WTC11 (cell line): ENCODE results near the gene PHB1.

Experiments used
- CBFB ChIP-seq: sonication (generic); formaldehyde crosslinking; IDR thresholded peaks from 2 replicates; pipeline ENCODE4 v1.8.1; 2022; ENCODE audit warnings: mild to moderate bottlenecking, low read depth, missing genetic modification reagents
- CREB1 ChIP-seq: sonication (generic); formaldehyde crosslinking; IDR thresholded peaks from 2 replicates; pipeline ENCODE4 v1.8.0; 2023; ENCODE audit warnings: mild to moderate bottlenecking, missing genetic modification reagents
- FOXP1 ChIP-seq: sonication (generic); formaldehyde crosslinking; IDR thresholded peaks from 2 replicates; pipeline ENCODE4 v1.8.0; 2022; ENCODE audit warnings: missing genetic modification reagents, mild to moderate bottlenecking, moderate library complexity, borderline replicate concordance
- KAT7 ChIP-seq: sonication (generic); formaldehyde crosslinking; IDR thresholded peaks from 2 replicates; pipeline ENCODE4 v1.8.1; 2023; ENCODE audit warnings: missing genetic modification reagents, mild to moderate bottlenecking, borderline replicate concordance
- NFE2L1 ChIP-seq: sonication (generic); formaldehyde crosslinking; IDR thresholded peaks from 2 replicates; pipeline ENCODE4 v1.8.1; 2023; ENCODE audit warnings: missing genetic modification reagents
- NR2C2 ChIP-seq: sonication (generic); formaldehyde crosslinking; IDR thresholded peaks from 2 replicates; pipeline ENCODE4 v1.8.0; 2022; ENCODE audit warnings: mild to moderate bottlenecking, missing genetic modification reagents
- ZNF138 ChIP-seq: sonication (generic); formaldehyde crosslinking; conservative IDR thresholded peaks from 2 replicates; pipeline ENCODE4 v1.8.1; 2022; ENCODE audit warnings: mild to moderate bottlenecking, moderate library complexity, missing genetic modification reagents
- TF ChIP-seq, protein P1 (sequence below): fragments of 200-600 bp; IDR thresholded peaks from 2 replicates; pipeline ENCODE4 v1.8.0; 2022; ENCODE audit warnings: antibody characterized with exemption
- TF ChIP-seq, protein P2 (sequence below): sonication (generic); formaldehyde crosslinking; IDR thresholded peaks from 2 replicates; pipeline ENCODE4 v1.8.1; 2023; ENCODE audit warnings: mild to moderate bottlenecking, missing genetic modification reagents, moderate library complexity
- TF ChIP-seq, protein P3 (sequence below): sonication (generic); formaldehyde crosslinking; IDR thresholded peaks from 2 replicates; pipeline ENCODE4 v1.8.1; 2023; ENCODE audit warnings: mild to moderate bottlenecking, missing genetic modification reagents, borderline replicate concordance
- TF ChIP-seq, protein P4 (sequence below): sonication (generic); formaldehyde crosslinking; IDR thresholded peaks from 2 replicates; pipeline ENCODE4 v1.8.0; 2022; ENCODE audit warnings: mild to moderate bottlenecking, missing genetic modification reagents
- TF ChIP-seq, protein P5 (sequence below): sonication (generic); formaldehyde crosslinking; IDR thresholded peaks from 2 replicates; pipeline ENCODE4 v1.8.1; 2023; ENCODE audit warnings: mild to moderate bottlenecking, missing genetic modification reagents
- TF ChIP-seq, protein P6 (sequence below): fragments of 250-450 bp; sonication (Bioruptor Pico); IDR thresholded peaks from 2 replicates; pipeline ENCODE4 v1.9.0; 2021; ENCODE audit warnings: mild to moderate bottlenecking, borderline replicate concordance
- TF ChIP-seq, protein P7 (sequence below): fragments of 250-450 bp; sonication (Bioruptor Pico); IDR thresholded peaks from 2 replicates; pipeline ENCODE4 v1.9.0; 2021; ENCODE audit warnings: moderate library complexity, mild to moderate bottlenecking, inconsistent platforms, borderline replicate concordance

DNA sequence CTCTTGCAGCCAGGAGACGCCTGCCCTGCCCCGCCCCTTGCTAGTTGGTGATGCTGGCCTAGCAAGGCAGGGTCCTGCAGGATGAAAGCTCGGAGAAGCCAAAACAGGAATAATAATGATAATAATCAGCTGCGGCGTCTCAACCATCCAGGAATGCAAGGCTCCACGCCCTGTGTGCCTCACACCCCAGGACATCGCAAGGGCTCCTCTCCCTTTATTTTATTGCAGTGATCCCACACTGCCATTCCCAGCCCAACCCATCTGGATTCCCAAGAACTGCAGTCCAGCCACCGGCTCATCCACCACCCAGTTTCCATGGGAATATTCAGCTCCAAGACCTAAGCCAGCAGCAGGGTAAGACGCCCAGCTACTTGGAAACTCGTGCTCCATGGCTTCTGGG lies 31.6 kb downstream of the PHB1 start:
- no peak for TF ChIP-seq NFE2L1 (CRISPR knock-in tag)
- TF ChIP-seq, protein P1, sequence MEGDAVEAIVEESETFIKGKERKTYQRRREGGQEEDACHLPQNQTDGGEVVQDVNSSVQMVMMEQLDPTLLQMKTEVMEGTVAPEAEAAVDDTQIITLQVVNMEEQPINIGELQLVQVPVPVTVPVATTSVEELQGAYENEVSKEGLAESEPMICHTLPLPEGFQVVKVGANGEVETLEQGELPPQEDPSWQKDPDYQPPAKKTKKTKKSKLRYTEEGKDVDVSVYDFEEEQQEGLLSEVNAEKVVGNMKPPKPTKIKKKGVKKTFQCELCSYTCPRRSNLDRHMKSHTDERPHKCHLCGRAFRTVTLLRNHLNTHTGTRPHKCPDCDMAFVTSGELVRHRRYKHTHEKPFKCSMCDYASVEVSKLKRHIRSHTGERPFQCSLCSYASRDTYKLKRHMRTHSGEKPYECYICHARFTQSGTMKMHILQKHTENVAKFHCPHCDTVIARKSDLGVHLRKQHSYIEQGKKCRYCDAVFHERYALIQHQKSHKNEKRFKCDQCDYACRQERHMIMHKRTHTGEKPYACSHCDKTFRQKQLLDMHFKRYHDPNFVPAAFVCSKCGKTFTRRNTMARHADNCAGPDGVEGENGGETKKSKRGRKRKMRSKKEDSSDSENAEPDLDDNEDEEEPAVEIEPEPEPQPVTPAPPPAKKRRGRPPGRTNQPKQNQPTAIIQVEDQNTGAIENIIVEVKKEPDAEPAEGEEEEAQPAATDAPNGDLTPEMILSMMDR: no peak
- TF ChIP-seq, protein P2, sequence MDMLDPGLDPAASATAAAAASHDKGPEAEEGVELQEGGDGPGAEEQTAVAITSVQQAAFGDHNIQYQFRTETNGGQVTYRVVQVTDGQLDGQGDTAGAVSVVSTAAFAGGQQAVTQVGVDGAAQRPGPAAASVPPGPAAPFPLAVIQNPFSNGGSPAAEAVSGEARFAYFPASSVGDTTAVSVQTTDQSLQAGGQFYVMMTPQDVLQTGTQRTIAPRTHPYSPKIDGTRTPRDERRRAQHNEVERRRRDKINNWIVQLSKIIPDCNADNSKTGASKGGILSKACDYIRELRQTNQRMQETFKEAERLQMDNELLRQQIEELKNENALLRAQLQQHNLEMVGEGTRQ: no peak
- TF ChIP-seq NR2C2 (CRISPR knock-in tag): no peak
- no peak for TF ChIP-seq KAT7 (CRISPR knock-in tag)
- TF ChIP-seq, protein P3, sequence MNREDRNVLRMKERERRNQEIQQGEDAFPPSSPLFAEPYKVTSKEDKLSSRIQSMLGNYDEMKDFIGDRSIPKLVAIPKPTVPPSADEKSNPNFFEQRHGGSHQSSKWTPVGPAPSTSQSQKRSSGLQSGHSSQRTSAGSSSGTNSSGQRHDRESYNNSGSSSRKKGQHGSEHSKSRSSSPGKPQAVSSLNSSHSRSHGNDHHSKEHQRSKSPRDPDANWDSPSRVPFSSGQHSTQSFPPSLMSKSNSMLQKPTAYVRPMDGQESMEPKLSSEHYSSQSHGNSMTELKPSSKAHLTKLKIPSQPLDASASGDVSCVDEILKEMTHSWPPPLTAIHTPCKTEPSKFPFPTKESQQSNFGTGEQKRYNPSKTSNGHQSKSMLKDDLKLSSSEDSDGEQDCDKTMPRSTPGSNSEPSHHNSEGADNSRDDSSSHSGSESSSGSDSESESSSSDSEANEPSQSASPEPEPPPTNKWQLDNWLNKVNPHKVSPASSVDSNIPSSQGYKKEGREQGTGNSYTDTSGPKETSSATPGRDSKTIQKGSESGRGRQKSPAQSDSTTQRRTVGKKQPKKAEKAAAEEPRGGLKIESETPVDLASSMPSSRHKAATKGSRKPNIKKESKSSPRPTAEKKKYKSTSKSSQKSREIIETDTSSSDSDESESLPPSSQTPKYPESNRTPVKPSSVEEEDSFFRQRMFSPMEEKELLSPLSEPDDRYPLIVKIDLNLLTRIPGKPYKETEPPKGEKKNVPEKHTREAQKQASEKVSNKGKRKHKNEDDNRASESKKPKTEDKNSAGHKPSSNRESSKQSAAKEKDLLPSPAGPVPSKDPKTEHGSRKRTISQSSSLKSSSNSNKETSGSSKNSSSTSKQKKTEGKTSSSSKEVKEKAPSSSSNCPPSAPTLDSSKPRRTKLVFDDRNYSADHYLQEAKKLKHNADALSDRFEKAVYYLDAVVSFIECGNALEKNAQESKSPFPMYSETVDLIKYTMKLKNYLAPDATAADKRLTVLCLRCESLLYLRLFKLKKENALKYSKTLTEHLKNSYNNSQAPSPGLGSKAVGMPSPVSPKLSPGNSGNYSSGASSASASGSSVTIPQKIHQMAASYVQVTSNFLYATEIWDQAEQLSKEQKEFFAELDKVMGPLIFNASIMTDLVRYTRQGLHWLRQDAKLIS (CRISPR knock-in tag): no peak
- TF ChIP-seq, protein P4, sequence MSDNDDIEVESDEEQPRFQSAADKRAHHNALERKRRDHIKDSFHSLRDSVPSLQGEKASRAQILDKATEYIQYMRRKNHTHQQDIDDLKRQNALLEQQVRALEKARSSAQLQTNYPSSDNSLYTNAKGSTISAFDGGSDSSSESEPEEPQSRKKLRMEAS (CRISPR knock-in tag): no peak
- TF ChIP-seq, protein P5, sequence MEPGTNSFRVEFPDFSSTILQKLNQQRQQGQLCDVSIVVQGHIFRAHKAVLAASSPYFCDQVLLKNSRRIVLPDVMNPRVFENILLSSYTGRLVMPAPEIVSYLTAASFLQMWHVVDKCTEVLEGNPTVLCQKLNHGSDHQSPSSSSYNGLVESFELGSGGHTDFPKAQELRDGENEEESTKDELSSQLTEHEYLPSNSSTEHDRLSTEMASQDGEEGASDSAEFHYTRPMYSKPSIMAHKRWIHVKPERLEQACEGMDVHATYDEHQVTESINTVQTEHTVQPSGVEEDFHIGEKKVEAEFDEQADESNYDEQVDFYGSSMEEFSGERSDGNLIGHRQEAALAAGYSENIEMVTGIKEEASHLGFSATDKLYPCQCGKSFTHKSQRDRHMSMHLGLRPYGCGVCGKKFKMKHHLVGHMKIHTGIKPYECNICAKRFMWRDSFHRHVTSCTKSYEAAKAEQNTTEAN (CRISPR knock-in tag): no peak
- no peak for TF ChIP-seq ZNF138
- no peak for TF ChIP-seq CREB1 (CRISPR knock-in tag)
- TF ChIP-seq CBFB: no peak
- TF ChIP-seq, protein P6, sequence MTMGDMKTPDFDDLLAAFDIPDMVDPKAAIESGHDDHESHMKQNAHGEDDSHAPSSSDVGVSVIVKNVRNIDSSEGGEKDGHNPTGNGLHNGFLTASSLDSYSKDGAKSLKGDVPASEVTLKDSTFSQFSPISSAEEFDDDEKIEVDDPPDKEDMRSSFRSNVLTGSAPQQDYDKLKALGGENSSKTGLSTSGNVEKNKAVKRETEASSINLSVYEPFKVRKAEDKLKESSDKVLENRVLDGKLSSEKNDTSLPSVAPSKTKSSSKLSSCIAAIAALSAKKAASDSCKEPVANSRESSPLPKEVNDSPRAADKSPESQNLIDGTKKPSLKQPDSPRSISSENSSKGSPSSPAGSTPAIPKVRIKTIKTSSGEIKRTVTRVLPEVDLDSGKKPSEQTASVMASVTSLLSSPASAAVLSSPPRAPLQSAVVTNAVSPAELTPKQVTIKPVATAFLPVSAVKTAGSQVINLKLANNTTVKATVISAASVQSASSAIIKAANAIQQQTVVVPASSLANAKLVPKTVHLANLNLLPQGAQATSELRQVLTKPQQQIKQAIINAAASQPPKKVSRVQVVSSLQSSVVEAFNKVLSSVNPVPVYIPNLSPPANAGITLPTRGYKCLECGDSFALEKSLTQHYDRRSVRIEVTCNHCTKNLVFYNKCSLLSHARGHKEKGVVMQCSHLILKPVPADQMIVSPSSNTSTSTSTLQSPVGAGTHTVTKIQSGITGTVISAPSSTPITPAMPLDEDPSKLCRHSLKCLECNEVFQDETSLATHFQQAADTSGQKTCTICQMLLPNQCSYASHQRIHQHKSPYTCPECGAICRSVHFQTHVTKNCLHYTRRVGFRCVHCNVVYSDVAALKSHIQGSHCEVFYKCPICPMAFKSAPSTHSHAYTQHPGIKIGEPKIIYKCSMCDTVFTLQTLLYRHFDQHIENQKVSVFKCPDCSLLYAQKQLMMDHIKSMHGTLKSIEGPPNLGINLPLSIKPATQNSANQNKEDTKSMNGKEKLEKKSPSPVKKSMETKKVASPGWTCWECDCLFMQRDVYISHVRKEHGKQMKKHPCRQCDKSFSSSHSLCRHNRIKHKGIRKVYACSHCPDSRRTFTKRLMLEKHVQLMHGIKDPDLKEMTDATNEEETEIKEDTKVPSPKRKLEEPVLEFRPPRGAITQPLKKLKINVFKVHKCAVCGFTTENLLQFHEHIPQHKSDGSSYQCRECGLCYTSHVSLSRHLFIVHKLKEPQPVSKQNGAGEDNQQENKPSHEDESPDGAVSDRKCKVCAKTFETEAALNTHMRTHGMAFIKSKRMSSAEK: no peak
- TF ChIP-seq, protein P7, sequence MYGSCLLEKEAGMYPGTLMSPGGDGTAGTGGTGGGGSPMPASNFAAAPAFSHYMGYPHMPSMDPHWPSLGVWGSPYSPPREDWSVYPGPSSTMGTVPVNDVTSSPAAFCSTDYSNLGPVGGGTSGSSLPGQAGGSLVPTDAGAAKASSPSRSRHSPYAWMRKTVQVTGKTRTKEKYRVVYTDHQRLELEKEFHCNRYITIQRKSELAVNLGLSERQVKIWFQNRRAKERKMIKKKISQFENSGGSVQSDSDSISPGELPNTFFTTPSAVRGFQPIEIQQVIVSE (CRISPR knock-in tag): no peak
- TF ChIP-seq FOXP1 (CRISPR knock-in tag): no peak
